CD4-positive, alpha-beta T cell (primary cell): ENCODE measurements around the gene ITSN2. TPM values are rescaled to one million over a fixed set of nuclear protein-coding genes. Genes with fewer than 3 reads are reported as not detected.
A peak's percentile ranks its signal among the peaks of the same experiment; 100 is the strongest.
"Not testable (repeated sequence)": the region's sequence is repeated elsewhere in the genome, so short reads cannot be mapped to it uniquely, and the experiment has no call there.

Experiments used
- ATAC-seq: fragments of 200-7000 bp; cut with Tn5 transposase; one replicate; pipeline ENCODE4 v1.10.0; 2022; ENCODE audit warnings: mild to moderate bottlenecking; ENCODE audit not compliant: poor library complexity
- CTCF ChIA-PET: fragments of 350-600 bp; sonication (Branson Sonifier 250); formaldehyde crosslinking; loops from one replicate; lab custom pipeline; 2021; ENCODE audit warnings: antibody characterized with exemption, inconsistent platforms; lab: Charles Lee
- POLR2A ChIA-PET: fragments of 350-600 bp; sonication (Branson Sonifier 250); formaldehyde crosslinking; loops from one replicate; lab custom pipeline; 2021; ENCODE audit warnings: antibody characterized with exemption, inconsistent platforms; lab: Charles Lee
- DNase-seq, 14 experiments: peaks; one replicate each; pipeline ENCODE4 v3.0.0-alpha.2; 2013 to 2020; ENCODE audit warnings: mixed read lengths in 2 of 14
- H3K27ac ChIP-seq, 2 donors: one replicate each; pipeline versions ENCODE4 v1.5.1 to v1.7.0; 2013; ENCODE audit warnings: low read length in 2 of 2, low read depth in 1 of 2, mild to moderate bottlenecking in 1 of 2
- H3K27me3 ChIP-seq, 2 experiments: 1 replicate in 1 of 2; 2 replicates in 1 of 2; pipeline versions ENCODE4 v1.6.1 to v1.7.0; 2013; ENCODE audit warnings: low read length in 2 of 2, control low read depth in 1 of 2, mild to moderate bottlenecking in 1 of 2, moderate library complexity in 1 of 2; ENCODE audit not compliant: insufficient read depth in 2 of 2, control insufficient read depth in 1 of 2
- H3K36me3 ChIP-seq: one replicate; pipeline ENCODE4 v1.6.1; 2013; ENCODE audit warnings: low read length, control low read depth; ENCODE audit not compliant: insufficient read depth
- H3K4me1 ChIP-seq: one replicate; pipeline ENCODE4 v1.6.1; 2013; ENCODE audit warnings: low read length, control low read depth; ENCODE audit not compliant: insufficient read depth
- H3K4me3 ChIP-seq: one replicate; pipeline ENCODE4 v1.5.1; 2013; ENCODE audit warnings: mild to moderate bottlenecking, low read length, moderate library complexity
- H3K9me3 ChIP-seq, 2 experiments: 1 replicate in 1 of 2; 2 replicates in 1 of 2; pipeline versions ENCODE4 v1.6.1 to v1.7.0; 2013; ENCODE audit warnings: low read length in 2 of 2, mild to moderate bottlenecking in 2 of 2, control low read depth in 1 of 2, moderate library complexity in 1 of 2; ENCODE audit not compliant: control insufficient read depth in 1 of 2, insufficient read depth in 1 of 2
- H3K27ac Mint-ChIP-seq: one replicate; pipeline ENCODE4 v1.8.0; 2020; ENCODE audit warnings: mixed read lengths
- H3K27me3 Mint-ChIP-seq: one replicate; pipeline ENCODE4 v1.8.0; 2021; ENCODE audit warnings: mixed read lengths
- H3K36me3 Mint-ChIP-seq: one replicate; pipeline ENCODE4 v1.8.0; 2021; ENCODE audit warnings: low read depth, mixed read lengths
- H3K4me1 Mint-ChIP-seq: one replicate; pipeline ENCODE4 v1.8.0; 2021; ENCODE audit warnings: low read depth, mixed read lengths
- H3K4me3 Mint-ChIP-seq: one replicate; pipeline ENCODE4 v1.8.0; 2020; ENCODE audit warnings: mild to moderate bottlenecking, mixed read lengths
- H3K9me3 Mint-ChIP-seq: one replicate; pipeline ENCODE4 v1.8.0; 2020; ENCODE audit warnings: mixed read lengths
- CTCF ChIP-seq: fragments of 200-600 bp; IDR thresholded peaks from one replicate; pipeline ENCODE4 v1.8.0; 2022; ENCODE audit warnings: antibody characterized with exemption, mild to moderate bottlenecking
- intact Hi-C, 2 experiments: fragments of 100-400 bp; cut with DNase I in 1 of 2; cut with micrococcal nuclease in 1 of 2; formaldehyde crosslinking; loops; one replicate each; pipeline versions ENCODE4 v1.15.1 to v1.9.0; 2023 to 2025; cut with DNase I, micrococcal nuclease
- polyA plus RNA-seq, 2 donors: library from polyadenylated mRNA; unstranded; fragments of 120-200 nt; gene quantifications; one replicate each; pipeline ENCODE4 v1.2.1, GENCODE V29; 2013
- total RNA-seq, 174 experiments: library from RNA in 2 of 174; stranded (reverse) in 2 of 174; gene quantifications; one replicate each; pipeline ENCODE4 v1.2.3 and lab custom pipeline; 2021 to 2026

ITSN2 gene
- 10 to 100 TPM; 75.4 to 77.1 TPM for total RNA-seq
- polyA plus RNA-seq (2013, experiment 1 of 2): 76.0 TPM
- 90.2 TPM for polyA plus RNA-seq (2013, experiment 2 of 2)
- total RNA-seq (lab: John Stamatoyannopoulos, UW): 101 to 323 (median 229) reads per million in 172 experiments

- no peaks in the 10 kb centered on the region for H3K36me3 ChIP-seq
- TF ChIP-seq CTCF: no peak
- H3K9me3 Mint-ChIP-seq: no peaks in the 10 kb centered on the region
- no peaks in the 10 kb centered on the region for H3K9me3 ChIP-seq
- DNase-seq (peak; percentile 65 to 94 (median 75)), ATAC-seq (peak; percentile 81)
- intact Hi-C loops: loop anchor here in 1 of 2 experiments (1.0 to 5.0 kb wide), 4 partner anchors 283 to 612 kb away; partner anchors contain the start of genes CENPO, PTRHD1, SF3B6 and UBXN2A
- no peaks in the 10 kb centered on the region for H3K27me3 ChIP-seq
- H3K27ac ChIP-seq: peak within 1 kb of the TSS; percentile 83 to 93
- ChIA-PET POLR2A (interaction anchor here (0.5 to 2.6 kb wide), 19 partner anchors 9 to 1985 kb away, joined by 3 to 17 read pairs (median 6); partner anchors contain the start of genes ATAD2B, CENPO, NCOA1 and PTRHD1), CTCF (no interaction called here)
- H3K27me3 Mint-ChIP-seq: no peaks in the 10 kb centered on the region
- peaks cover 40% of the 10 kb centered on the region for H3K4me1 Mint-ChIP-seq
- peaks cover 13% of the 10 kb centered on the region for H3K4me1 ChIP-seq
- H3K4me3 Mint-ChIP-seq: peak within 1 kb of the TSS; percentile 99
- H3K27ac Mint-ChIP-seq: peak within 1 kb of the TSS; percentile 97
- H3K36me3 Mint-ChIP-seq: peaks cover 22% of the 10 kb centered on the region
- peak within 1 kb of the TSS; percentile 83 for H3K4me3 ChIP-seq
Observed at GRCh38 chr2:24360050-24360962, at the start of gene ITSN2. Gene ITSN2, minus strand, starts transcription at chr2:24360536. Its CDS starts 32,454 bp downstream, at chr2:24328082.

DNA sequence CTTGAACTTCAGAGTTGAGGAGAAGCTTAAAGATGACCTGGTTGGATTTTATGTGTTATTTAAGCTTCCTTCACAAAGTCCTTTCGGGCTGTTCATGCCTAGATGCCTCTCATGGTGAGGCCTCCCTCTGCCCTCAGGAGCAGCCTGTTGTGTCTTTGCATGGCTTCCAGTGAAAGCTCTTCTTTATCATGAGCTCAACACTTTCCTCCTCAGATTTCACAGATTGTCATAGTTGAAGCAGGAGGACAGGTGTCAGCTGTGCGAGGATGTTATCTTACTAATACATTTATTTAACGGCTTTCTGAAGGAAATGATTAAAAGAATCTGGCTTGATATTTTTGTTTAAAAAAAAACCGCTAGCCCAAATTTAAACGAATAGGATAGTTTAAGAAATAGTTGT, 48.8 kb upstream of the ITSN2 start:
- H3K9me3 ChIP-seq: no peaks in the 10 kb centered on the region
- DNase-seq: no peak
- Mint-ChIP-seq H3K27ac (no peak overlapping the region), H3K4me3 (no peak overlapping the region), H3K4me1 (no peaks in the 10 kb centered on the region), H3K9me3 (no peaks in the 10 kb centered on the region), H3K36me3 (no peaks in the 10 kb centered on the region), H3K27me3 (peaks cover 30% of the 10 kb centered on the region)
- no peak for TF ChIP-seq CTCF
- intact Hi-C loops: no loop called here
- H3K27ac ChIP-seq: no peak overlapping the region
- ATAC-seq: no peak
- H3K4me3 ChIP-seq: no peak overlapping the region
- peaks cover 0 to 7% of the 10 kb centered on the region in 2 experiments for H3K27me3 ChIP-seq
- POLR2A ChIA-PET: interaction anchor here (3.1 kb wide), 1 partner anchor 419 kb away, joined by 18 read pairs; no protein-coding TSS in a partner anchor
- no peaks in the 10 kb centered on the region for H3K36me3 ChIP-seq
- CTCF ChIA-PET: interaction anchor here (1.5 to 4.2 kb wide), 2 partner anchors 13 to 418 kb away, joined by 5 to 83 read pairs; no protein-coding TSS in a partner anchor
- no peaks in the 10 kb centered on the region for H3K4me1 ChIP-seq

GRCh38 chr2:24408704-24409103, 48.4 kb upstream of the ITSN2 start:
- H3K27ac ChIP-seq, DNase-seq, H3K4me3 Mint-ChIP-seq, H3K36me3 Mint-ChIP-seq, H3K9me3 Mint-ChIP-seq, H3K4me3 ChIP-seq, H3K27me3 ChIP-seq, ATAC-seq, intact Hi-C loops, H3K9me3 ChIP-seq, H3K27ac Mint-ChIP-seq, H3K36me3 ChIP-seq, H3K4me1 ChIP-seq, H3K4me1 Mint-ChIP-seq: not testable (repeated sequence)
- ChIA-PET POLR2A (interaction anchor here (3.1 kb wide), 1 partner anchor 419 kb away, joined by 18 read pairs; no protein-coding TSS in a partner anchor), CTCF (interaction anchor here (4.2 kb wide), 1 partner anchor 418 kb away, joined by 83 read pairs; no protein-coding TSS in a partner anchor)
- peaks cover 34% of the 10 kb centered on the region for H3K27me3 Mint-ChIP-seq
